Skeletal muscle satellite cell (primary cell): ENCODE measurements around the gene ZNF750.

Experiments used
- H3K27me3 ChIP-seq: 2 replicates; pipeline ENCODE4 v1.7.0; 2013; ENCODE audit warnings: low read length; ENCODE audit not compliant: control insufficient read depth, insufficient read depth
- H3K36me3 ChIP-seq: 2 replicates; pipeline ENCODE4 v1.7.0; 2013; ENCODE audit warnings: mild to moderate bottlenecking, control low read depth, low read length; ENCODE audit not compliant: insufficient read depth
- H3K4me1 ChIP-seq: 2 replicates; pipeline ENCODE4 v1.7.0; 2013; ENCODE audit warnings: low read length; ENCODE audit not compliant: control insufficient read depth, insufficient read depth
- H3K4me2 ChIP-seq: 2 replicates; pipeline ENCODE4 v1.7.0; 2013; ENCODE audit warnings: mild to moderate bottlenecking, low read length
- H3K4me3 ChIP-seq: 2 replicates; pipeline ENCODE4 v1.7.0; 2013; ENCODE audit warnings: low read length
- H3K9ac ChIP-seq: 2 replicates; pipeline ENCODE4 v1.7.0; 2013; ENCODE audit warnings: mild to moderate bottlenecking, low read depth, low read length, moderate library complexity
- H3K9me3 ChIP-seq: replicated peaks from 2 replicates; pipeline ENCODE4 v1.7.0; 2013; ENCODE audit warnings: mild to moderate bottlenecking, control low read depth, low read length

ZNF750 gene

GRCh38 chr17:82880620-82881323, 41.0 kb upstream of the ZNF750 start:
- no peaks in the 10 kb centered on the region for H3K36me3 ChIP-seq
- no peaks in the 10 kb centered on the region for H3K9me3 ChIP-seq
- peaks cover 9% of the 10 kb centered on the region for H3K4me1 ChIP-seq
- no peak overlapping the region for H3K4me3 ChIP-seq
- H3K9ac ChIP-seq: no peak overlapping the region
- no peaks in the 10 kb centered on the region for H3K27me3 ChIP-seq
- no peak overlapping the region for H3K4me2 ChIP-seq

GRCh38 chr17:82879241-82879640, 39.4 kb upstream of the ZNF750 start:
- Histone ChIP-seq H3K9me3 (no peaks in the 10 kb centered on the region), H3K36me3 (no peaks in the 10 kb centered on the region), H3K4me2 (no peak overlapping the region), H3K4me1 (peaks cover 7% of the 10 kb centered on the region), H3K4me3 (no peak overlapping the region), H3K27me3 (no peaks in the 10 kb centered on the region), H3K9ac (no peak overlapping the region)

GRCh38 chr17:82878527-82878926, 38.7 kb upstream of the ZNF750 start:
- Histone ChIP-seq H3K4me1 (peaks cover 7% of the 10 kb centered on the region), H3K9me3 (no peaks in the 10 kb centered on the region)

GRCh38 chr17:82876602-82877379, 37.0 kb upstream of the ZNF750 start:
- H3K27me3 ChIP-seq: no peaks in the 10 kb centered on the region
- H3K36me3 ChIP-seq: no peaks in the 10 kb centered on the region
- no peak overlapping the region for H3K4me3 ChIP-seq
- peak overlapping the region; percentile 13 for H3K4me2 ChIP-seq
- peaks cover 7% of the 10 kb centered on the region for H3K4me1 ChIP-seq
- no peaks in the 10 kb centered on the region for H3K9me3 ChIP-seq
- H3K9ac ChIP-seq: peak overlapping the region; percentile 37

More at GRCh38 chr17:82878527-82878926, 38.7 kb upstream of the ZNF750 start:
- Histone ChIP-seq H3K9ac (no peak overlapping the region), H3K4me2 (no peak overlapping the region), H3K36me3 (no peaks in the 10 kb centered on the region), H3K4me3 (no peak overlapping the region), H3K27me3 (no peaks in the 10 kb centered on the region)

GRCh38 chr17:82876149-82876548, 36.3 kb upstream of the ZNF750 start:
- Histone ChIP-seq H3K27me3 (no peaks in the 10 kb centered on the region), H3K4me1 (peaks cover 7% of the 10 kb centered on the region), H3K9me3 (no peaks in the 10 kb centered on the region), H3K9ac (peak overlapping the region; percentile 37), H3K4me2 (peak overlapping the region; percentile 13), H3K4me3 (no peak overlapping the region), H3K36me3 (no peaks in the 10 kb centered on the region)

- H3K9me3 ChIP-seq: no peaks in the 10 kb centered on the region
- peaks cover 7% of the 10 kb centered on the region for H3K4me1 ChIP-seq
- no peaks in the 10 kb centered on the region for H3K27me3 ChIP-seq
- no peak overlapping the region for H3K4me3 ChIP-seq
- no peak overlapping the region for H3K4me2 ChIP-seq
- H3K9ac ChIP-seq: no peak overlapping the region
- H3K36me3 ChIP-seq: peaks cover 4% of the 10 kb centered on the region
These were observed 35.6 kb upstream of the ZNF750 start for GRCh38 chr17:82875407-82875856.

GRCh38 chr17:82874011-82874835, 34.4 kb upstream of the ZNF750 start:
- H3K4me3 ChIP-seq: no peak overlapping the region
- H3K27me3 ChIP-seq: no peaks in the 10 kb centered on the region
- no peak overlapping the region for H3K4me2 ChIP-seq
- H3K9ac ChIP-seq: no peak overlapping the region
- H3K9me3 ChIP-seq: no peaks in the 10 kb centered on the region
- peaks cover 7% of the 10 kb centered on the region for H3K4me1 ChIP-seq
- H3K36me3 ChIP-seq: peaks cover 9% of the 10 kb centered on the region

- H3K4me1 ChIP-seq: peaks cover 7% of the 10 kb centered on the region
- H3K4me2 ChIP-seq: no peak overlapping the region
- H3K36me3 ChIP-seq: peaks cover 9% of the 10 kb centered on the region
- no peak overlapping the region for H3K4me3 ChIP-seq
- no peak overlapping the region for H3K9ac ChIP-seq
- H3K9me3 ChIP-seq: no peaks in the 10 kb centered on the region
- no peaks in the 10 kb centered on the region for H3K27me3 ChIP-seq
These were observed 33.7 kb upstream of the ZNF750 start for GRCh38 chr17:82873521-82873920.

GRCh38 chr17:82872591-82873520, 33.0 kb upstream of the ZNF750 start:
- H3K27me3 ChIP-seq: no peaks in the 10 kb centered on the region
- H3K36me3 ChIP-seq: peaks cover 9% of the 10 kb centered on the region
- no peak overlapping the region for H3K4me2 ChIP-seq
- H3K4me1 ChIP-seq: peaks cover 7% of the 10 kb centered on the region
- H3K9ac ChIP-seq: no peak overlapping the region
- no peaks in the 10 kb centered on the region for H3K9me3 ChIP-seq
- H3K4me3 ChIP-seq: no peak overlapping the region

GRCh38 chr17:82871776-82872561, 32.1 kb upstream of the ZNF750 start:
- no peak overlapping the region for H3K9ac ChIP-seq
- no peaks in the 10 kb centered on the region for H3K9me3 ChIP-seq
- H3K27me3 ChIP-seq: no peaks in the 10 kb centered on the region
- H3K36me3 ChIP-seq: peaks cover 9% of the 10 kb centered on the region
- H3K4me3 ChIP-seq: no peak overlapping the region
- H3K4me2 ChIP-seq: no peak overlapping the region
- peaks cover 13% of the 10 kb centered on the region for H3K4me1 ChIP-seq
